GM18502 (cell line): Measurements from ENCODE around the gene PITHD1.
"Not testable (repeated sequence)": the region's sequence is repeated elsewhere in the genome, so short reads cannot be mapped to it uniquely, and the experiment has no call there.

Experiments
- ATAC-seq: cut with Tn5 transposase; IDR thresholded peaks from one replicate; pipeline ENCODE4 v1.9.1; 2021; ENCODE audit warnings: mild to moderate bottlenecking; ENCODE audit not compliant: unreplicated experiment, poor library complexity

PITHD1 gene

DNA sequence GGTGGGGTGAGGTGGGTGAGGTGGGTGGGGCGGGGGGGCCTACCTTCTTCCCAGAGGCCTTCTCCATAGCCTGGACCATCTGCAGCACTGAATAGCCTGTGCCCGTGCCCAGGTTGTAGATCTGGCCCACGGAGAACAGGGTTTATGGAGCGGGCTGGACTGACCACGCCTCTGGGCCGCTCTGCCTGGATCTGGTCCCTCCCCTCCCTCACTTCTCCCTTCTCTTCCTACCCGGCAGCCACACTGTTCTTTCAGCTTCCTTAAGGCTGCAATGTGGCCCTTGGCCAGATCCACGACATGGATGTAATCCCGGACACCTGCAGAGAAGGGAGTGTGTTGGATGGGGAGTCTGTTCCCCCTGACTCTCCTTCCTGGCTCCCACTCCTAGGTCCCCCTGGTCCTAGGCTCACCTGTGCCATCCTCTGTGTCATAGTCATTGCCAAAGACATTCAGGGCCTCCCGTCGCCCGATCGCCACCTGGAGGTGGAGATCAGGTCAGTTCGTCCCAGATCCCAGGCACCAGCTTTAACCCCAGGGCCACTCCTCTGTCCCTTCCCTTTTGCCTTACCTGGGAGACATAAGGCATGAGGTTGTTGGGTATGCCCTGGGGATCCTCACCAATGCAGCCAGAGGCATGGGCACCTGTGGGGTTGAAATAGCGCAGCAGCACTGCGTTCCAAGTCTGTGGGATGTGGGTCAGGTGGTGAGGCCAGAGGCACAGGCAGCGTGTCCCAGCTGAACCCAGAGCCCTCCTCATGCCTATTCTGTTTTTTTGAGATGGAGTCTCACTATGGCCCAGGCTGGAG, 18.5 kb downstream of the PITHD1 start:
- ATAC-seq, result no peak

DNA sequence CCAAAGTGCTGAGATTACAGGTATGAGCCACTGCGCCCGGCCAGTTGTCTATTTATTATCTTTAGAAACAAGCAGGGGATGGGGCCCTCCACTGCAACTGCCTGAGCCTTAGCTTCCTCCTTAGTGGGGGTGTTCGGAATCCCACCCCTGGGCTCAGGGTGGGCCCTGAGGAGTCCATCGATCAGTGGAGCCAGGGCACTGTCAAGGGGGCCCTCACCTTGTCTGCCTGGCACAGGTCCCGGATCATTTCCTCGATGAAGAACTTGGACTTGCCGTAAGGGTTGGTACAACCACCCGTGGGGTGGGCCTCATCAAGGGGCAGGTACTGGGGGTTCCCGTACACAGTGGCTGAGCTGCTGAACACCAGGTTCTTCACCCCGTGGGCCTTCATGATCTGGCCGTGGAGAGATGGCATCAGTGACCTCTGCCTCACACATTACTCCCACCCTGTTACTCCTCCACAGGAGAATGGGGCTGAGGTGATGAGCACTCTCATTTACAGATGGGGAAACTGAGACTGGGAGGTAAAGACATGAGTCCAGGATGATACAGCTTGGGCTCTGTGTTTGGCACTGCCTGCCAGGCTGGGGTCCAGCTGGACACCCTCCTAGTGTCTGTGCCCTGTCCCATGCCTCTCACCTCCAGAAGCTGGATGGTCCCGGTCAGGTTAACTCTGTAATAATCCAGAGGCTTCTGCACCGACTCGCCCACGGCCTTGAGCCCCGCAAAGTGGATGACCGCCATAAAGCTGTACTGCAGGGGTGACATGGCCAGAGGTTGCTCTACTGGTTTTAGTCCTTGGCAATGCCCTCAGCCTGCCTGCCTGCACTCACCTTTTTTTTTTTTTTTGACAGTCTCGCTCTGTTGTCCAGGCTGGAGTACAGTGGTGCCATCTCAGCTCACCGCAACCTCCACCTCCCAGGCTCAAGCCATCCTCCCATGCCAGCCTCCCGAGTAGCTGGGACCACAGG, 19.5 kb downstream of the PITHD1 start:
- no peak for ATAC-seq

DNA sequence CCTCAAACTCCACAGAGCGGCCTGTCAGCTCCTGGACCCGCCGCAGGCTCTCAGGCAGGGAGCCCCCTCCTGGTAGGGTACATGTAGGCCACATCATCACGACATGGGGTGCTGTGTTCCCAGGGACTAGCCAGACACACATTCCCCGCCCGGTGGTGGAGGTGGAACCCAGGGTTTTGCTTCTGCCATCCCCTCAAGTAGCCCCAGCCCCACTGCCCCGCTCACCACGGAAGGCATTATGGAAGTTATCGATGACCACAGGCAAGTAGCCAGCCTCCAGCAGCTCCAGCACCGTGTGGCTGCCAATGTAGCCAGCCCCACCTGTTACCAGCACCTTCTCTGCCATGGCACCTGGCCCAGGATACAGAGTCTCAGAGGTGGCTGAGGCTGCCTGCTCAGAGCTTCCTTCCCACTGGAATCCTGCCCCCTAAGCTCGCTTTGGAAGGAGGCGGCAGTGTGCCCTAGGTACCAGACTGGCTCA, 20.5 kb downstream of the PITHD1 start:
- no peak for ATAC-seq

- ATAC-seq, result no peak
Observed at GRCh38 chr1:23799255-23799569, 21.0 kb downstream of the PITHD1 start.

DNA sequence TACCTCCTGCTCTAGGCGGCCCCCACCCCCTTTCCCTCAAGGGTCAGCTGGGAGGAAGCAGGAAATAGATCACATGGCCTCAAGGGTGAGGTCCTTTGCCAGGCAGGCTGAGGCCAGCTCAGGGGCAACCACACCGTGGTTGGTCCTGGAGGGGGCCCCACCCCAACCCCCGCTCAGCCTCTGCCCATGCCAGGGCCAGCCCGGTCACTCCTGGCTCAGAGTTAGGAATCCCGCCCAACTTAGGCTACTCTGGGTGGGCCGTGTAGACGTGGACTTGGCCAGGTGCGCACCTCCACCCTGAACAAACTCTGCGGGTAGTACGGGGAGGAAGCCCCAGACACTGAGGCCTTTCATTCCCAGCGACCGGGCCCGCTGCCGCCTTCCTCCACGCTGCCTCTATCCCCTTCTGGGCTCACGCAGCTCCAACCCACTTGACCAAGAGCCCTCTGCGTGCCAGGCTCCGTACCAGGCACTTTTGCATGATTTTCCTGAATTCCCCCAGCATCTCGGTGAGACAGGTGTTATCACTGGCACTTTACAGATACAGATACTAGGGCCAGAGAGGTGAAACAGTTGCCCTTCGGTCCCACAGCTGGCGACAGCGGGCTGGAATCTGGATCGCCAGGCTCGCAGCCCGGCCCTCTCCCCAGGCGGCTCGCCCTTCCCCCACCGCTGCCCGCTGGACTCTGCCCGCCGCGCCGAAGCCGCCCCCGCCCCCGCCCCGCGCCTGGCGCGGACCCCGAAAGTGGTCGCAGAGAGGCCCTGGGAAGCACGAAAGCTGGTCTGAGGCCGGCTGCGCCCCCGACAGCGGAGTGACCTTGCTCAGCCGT, 21.6 kb downstream of the PITHD1 start:
- ATAC-seq, result no peak

DNA sequence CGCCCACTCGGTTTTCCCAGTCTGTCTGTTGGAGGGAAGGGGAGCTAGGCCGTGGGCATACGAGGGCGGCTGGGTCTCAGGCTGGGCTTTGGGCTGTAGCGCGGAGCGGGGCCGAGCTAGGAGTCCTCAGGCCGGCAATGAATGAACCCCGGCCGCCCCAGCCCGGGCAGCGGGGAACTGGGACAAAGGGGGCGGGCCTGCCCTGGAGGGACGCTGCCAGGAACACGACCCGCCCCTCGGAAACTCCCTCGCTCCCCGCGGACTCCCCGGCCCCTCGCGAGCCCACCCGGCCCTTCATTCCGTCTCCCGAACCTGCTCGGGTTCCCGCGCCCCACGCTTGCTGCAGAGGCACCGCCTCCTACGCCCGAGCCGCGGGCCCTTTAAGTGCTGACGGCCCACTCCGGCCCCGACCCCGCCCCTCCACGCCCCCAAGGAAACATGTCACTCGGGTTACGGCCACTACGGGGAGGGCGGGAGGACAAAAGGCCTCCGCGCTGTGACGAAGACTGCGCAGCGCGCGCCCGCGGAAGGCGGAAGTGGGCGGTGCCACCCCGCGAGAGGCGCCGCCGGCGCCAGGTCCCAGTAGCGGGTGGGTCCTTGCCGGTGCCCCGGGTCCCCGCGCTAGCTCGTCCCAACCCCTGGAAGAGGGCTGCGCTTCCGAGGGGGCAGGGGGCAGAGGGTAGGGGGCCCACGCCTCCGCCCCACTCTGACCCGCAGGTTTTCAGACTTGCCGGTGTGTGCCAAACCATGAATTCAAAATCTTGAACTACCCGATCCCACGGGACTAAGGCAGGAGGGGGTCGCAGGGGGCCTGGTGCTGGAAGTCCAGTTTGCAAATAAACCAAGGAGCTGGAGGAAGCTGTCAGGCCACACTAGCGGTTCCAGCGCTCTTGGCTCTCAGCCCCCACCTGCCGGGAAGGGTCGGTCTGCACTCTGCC, 22.5 kb downstream of the PITHD1 start, which contains the start of gene GALE:
Gene GALE (minus strand): TSS at position 355 of the 938 bp plus-strand sequence. CDS start 1,747 bp downstream, outside the sequence.
- ATAC-seq, result peak; percentile 76

DNA sequence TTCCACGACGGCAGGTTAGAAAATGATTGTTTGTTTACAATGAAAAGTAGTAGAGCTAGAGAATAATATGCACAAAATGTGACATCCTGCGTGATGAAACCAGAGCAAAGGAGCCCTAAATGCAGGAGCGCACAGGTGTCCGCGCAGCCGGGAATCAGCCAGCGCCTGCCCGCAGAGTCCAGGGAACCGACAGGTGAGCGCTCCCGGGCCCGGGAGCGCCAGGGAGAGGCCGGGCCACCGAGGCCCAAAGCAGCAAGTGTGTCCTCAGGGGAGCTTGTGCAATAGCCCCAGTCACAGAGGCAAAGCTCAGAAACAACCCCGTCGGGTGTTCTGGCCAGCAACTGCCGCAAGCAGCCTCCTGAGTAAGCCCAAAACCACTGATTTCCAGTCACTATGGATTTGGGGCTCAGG, 23.1 kb downstream of the PITHD1 start:
- no peak for ATAC-seq

GRCh38 chr1:23801876-23802275, 23.7 kb downstream of the PITHD1 start:
- ATAC-seq, result no peak

GRCh38 chr1:23802809-23803342, 24.7 kb downstream of the PITHD1 start:
- ATAC-seq, result not testable (repeated sequence)

- ATAC-seq, result no peak
Observed at GRCh38 chr1:23803674-23804073, 25.5 kb downstream of the PITHD1 start.

DNA sequence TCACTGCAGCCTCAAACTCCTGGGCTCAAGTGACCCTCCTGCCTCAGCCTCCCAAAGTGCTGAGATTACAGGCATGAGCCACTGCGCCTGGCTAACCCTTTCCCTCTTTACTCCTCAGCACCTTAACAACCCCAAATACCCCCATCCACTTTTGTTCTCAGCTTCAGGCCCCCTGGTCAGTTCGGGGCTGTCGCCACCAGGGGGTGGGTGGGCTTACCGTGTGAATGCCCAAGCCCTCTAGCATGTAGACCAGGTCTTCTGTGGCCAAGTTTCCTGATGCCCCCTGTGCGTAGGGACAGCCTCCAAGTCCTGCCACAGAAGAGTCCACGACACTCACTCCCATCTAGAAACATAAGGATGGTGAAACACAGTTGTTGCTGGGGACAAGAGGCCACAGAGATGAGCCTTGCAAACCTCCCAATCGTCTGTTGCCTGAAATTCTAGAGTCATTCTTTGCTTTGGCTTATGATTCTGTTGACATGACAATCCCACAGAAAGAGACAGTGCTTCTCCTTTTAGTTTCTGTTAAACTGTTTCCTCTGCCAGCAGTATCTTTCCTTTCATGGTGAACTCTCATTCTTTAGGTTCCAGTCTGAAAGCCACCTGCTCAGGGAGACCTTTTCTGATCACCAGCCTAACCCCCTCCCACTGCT, 26.1 kb downstream of the PITHD1 start:
- no peak for ATAC-seq

GRCh38 chr1:23805025-23805424, 26.8 kb downstream of the PITHD1 start:
- ATAC-seq, result no peak

GRCh38 chr1:23806280-23806679, 28.1 kb downstream of the PITHD1 start:
- no peak for ATAC-seq

DNA sequence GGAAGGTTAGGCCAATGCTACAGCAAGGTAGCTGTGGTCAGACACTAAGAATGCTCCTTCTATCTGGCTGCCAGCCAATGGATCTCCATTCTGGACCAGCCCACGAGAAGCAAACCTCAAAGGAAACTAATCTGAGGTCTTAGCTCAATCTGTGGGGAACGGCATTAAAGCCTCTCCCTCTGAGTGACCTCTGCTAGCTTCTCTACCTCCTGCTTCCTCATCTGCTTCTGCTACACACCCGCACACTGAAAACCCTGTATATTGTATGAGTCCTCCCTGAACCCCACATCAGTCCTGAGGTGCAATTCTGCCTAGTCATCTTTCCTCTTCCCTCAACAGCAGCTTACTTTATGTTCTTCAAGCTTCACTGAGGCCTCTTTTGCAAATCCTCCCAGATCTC, 29.2 kb downstream of the PITHD1 start:
- no peak for ATAC-seq

DNA sequence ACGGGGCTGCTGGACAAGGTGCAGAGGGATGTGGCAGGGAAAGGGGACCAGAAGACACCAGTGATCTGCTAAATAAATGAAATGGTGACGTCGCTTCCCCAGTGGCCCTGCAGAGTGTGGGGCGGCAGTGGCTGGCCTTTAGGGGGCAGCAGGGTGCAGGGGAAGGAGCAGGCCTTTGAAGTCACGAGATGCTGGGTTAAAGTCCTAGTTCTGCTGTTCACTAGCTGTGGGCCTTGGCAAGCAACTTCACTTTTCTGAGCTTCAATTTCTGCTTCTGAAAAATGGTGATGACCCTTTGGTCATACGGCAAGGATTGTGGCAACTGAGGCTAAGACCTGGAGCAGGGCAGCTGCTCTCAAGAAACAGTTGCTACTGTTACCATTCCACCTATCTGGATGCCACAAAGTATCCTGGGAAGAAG, 31.5 kb downstream of the PITHD1 start:
- peak; percentile 62 for ATAC-seq

DNA sequence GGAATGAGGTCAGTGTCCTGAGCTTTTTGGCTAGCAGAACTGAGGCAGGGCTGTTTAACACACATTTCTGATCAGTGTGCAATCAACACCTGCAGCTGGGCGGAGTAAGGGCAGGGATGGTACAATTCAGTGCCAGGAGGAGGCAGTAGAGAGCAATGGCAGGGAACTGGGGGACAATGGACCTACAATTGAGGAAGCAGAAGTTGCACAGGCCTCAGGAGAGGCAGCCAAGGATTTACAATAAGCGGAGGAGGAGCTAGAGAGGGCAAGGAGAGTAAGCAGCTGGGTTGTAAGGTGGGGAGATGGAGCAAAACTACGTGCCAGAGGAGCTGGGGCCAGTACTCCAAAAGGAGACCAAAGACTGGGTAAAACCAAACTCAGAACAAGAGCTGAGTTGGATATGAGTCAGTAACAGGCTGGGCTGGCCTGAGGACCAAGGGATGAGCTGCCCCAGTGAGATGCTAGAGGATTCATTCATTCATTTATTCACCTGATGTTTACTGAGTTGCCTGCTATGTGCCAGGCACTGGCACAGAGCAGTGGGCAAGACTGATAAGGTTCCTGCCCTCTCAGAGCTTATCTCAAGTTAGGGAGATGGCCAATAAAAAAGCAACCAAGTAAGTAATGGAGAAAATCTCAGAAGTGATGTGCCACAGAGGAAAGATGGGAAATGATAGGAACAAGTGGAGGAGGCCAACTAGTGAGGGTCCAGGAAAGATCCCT, 32.8 kb downstream of the PITHD1 start:
- ATAC-seq, result peak; percentile 50

- no peak for ATAC-seq
Observed at GRCh38 chr1:23814016-23814415, 35.8 kb downstream of the PITHD1 start.

- ATAC-seq, result no peak
Observed at GRCh38 chr1:23816361-23816760, 38.1 kb downstream of the PITHD1 start.
